Coronary artery (tissue), 2 donors: ENCODE results near the gene CDH9.

Source experiments
- DNase-seq: peaks from one replicate; pipeline ENCODE4 v3.0.0-alpha.2; 2017; ENCODE audit warnings: low spot score
- H3K27ac ChIP-seq, 2 donors: fragments of 200-600 bp; sonication (generic); one replicate each; pipeline ENCODE4 v1.5.1; 2016 to 2019
- H3K4me3 ChIP-seq: fragments of 200-600 bp; sonication (generic); 2 replicates; pipeline ENCODE4 v1.5.1; 2016; ENCODE audit warnings: mild to moderate bottlenecking, moderate library complexity
- TF ChIP-seq, protein P1 (sequence below): fragments of 200-600 bp; sonication (generic); IDR thresholded peaks from one replicate; pipeline ENCODE4 v1.5.1; 2019; ENCODE audit warnings: antibody characterized with exemption

CDH9 gene

DNA sequence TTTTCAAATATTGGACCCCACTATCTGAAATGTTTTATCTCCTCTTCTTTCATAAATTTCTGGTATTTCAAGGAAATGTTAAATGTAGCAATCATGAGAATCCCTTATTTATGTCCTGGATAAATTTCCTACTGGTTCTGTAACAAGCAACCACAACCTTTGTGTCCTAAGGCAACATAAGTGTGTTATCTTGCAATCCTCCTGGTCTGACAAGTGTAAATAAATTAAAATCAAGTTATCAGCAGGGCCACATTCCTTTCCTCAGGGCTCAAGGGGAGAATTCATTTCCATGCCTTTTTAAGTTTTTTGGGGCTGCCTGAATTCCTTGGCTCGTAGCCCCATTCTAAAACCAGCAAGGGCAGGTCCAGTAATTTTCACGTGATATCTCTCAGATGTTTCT, 83.2 kb downstream of the CDH9 start:
- Histone ChIP-seq H3K4me3 (no peak overlapping the region), H3K27ac (no peak overlapping the region)
- no peak for DNase-seq
- TF ChIP-seq, protein P1, sequence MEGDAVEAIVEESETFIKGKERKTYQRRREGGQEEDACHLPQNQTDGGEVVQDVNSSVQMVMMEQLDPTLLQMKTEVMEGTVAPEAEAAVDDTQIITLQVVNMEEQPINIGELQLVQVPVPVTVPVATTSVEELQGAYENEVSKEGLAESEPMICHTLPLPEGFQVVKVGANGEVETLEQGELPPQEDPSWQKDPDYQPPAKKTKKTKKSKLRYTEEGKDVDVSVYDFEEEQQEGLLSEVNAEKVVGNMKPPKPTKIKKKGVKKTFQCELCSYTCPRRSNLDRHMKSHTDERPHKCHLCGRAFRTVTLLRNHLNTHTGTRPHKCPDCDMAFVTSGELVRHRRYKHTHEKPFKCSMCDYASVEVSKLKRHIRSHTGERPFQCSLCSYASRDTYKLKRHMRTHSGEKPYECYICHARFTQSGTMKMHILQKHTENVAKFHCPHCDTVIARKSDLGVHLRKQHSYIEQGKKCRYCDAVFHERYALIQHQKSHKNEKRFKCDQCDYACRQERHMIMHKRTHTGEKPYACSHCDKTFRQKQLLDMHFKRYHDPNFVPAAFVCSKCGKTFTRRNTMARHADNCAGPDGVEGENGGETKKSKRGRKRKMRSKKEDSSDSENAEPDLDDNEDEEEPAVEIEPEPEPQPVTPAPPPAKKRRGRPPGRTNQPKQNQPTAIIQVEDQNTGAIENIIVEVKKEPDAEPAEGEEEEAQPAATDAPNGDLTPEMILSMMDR = no peak

DNA sequence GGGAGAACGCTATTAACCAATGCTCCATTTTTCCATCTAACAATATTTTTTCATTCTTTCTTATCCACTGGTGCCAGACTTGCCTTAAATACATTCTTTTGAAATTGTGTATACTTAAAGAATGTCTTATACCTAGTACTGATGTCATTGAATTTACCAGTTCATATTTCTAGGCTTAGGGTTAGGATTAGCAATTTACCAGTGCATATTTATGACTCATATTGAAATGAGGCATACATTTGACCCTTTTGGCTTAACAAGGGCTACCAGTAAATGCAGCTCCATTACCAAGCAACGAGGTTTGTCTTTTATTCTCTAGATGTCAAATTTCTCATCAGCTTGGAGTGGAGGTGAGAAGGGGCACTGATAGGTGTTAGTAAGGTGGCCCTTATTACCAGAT, 89.5 kb downstream of the CDH9 start:
- TF ChIP-seq, protein P1 = no peak
- H3K4me3 ChIP-seq = no peak overlapping the region
- DNase-seq = no peak
- H3K27ac ChIP-seq = no peak overlapping the region

DNA sequence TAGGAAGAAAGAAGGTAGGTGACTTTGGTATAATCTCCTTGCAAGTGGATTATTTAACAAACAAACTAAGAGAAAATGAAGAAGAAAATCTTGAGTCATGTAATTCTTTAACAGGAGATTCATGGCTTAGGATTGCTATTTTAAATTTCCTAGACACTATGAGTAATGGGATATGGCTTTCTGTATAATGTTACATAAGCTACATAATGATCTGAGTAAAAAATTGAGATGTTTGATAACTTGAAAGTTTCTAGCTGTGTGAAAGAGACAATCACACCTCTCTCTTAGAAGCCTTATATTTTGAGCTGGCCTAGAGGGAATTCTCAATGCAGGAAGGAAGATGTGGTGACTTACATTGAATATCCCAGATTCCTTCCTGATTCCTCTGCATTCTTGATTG, 92.5 kb downstream of the CDH9 start:
- no peak overlapping the region for H3K27ac ChIP-seq
- no peak for DNase-seq

DNA sequence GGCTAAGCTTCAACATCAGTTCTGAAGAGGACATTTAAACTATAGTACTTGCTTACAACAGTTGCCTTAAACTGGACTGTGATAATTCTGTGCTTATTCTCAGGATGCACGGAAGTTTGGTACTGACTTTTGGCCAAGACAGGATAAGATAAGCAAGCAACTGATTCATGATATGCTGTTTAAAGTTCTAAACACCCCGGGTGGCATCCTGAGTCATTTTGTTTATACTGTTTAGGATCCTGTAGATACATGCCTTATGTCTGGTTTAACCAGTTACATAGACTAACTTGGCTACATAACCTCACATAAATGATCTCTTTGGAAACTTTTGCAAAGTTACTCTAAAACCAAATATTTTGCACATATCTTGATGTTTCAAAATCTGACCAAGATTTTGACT, 95.9 kb downstream of the CDH9 start:
- DNase-seq = no peak
- TF ChIP-seq, protein P1 = no peak
- Histone ChIP-seq H3K4me3 (no peak overlapping the region), H3K27ac (no peak overlapping the region)

More for the DNA sequence above, 92.5 kb downstream of the CDH9 start:
- TF ChIP-seq, protein P1 = no peak
- no peak overlapping the region for H3K4me3 ChIP-seq

- TF ChIP-seq, protein P1 = no peak
- Histone ChIP-seq H3K4me3 (no peak overlapping the region), H3K27ac (no peak overlapping the region)
- DNase-seq = no peak
These were observed 97.4 kb downstream of the CDH9 start for GRCh38 chr5:26940994-26941393.

GRCh38 chr5:26932238-26932637, 106.1 kb downstream of the CDH9 start:
- TF ChIP-seq, protein P1 = no peak
- no peak overlapping the region for H3K27ac ChIP-seq
- no peak for DNase-seq
- no peak overlapping the region for H3K4me3 ChIP-seq

- H3K27ac ChIP-seq = no peak overlapping the region
- no peak overlapping the region for H3K4me3 ChIP-seq
- no peak for DNase-seq
- TF ChIP-seq, protein P1 = no peak
These were observed 116.9 kb downstream of the CDH9 start for GRCh38 chr5:26921439-26921838.
